Measurements from ENCODE around the gene TACC3.

The TACC3 gene

GRCh38 chr4:1784395-1784788 is 63.1 kb downstream of the TACC3 start:
- Histone ChIP-seq H3K4me3 (ENCODE audit: low read depth in 1 of 2, low read length in 1 of 2) (no peak overlapping the region), H3K4me1 (ENCODE audit: control insufficient read depth in 1 of 2, insufficient read depth in 1 of 2, low read depth in 1 of 2, low read length in 1 of 2) (no peaks in the 10 kb centered on the region), H3K27ac (no peak overlapping the region), H3K36me3 (no peaks in the 10 kb centered on the region), H3K9me3 (no peaks in the 10 kb centered on the region), H3K27me3 (peaks cover 5% of the 10 kb centered on the region)
- no peak for TF ChIP-seq CTCF (IDR thresholded peaks at IDR 0.05)

GRCh38 chr4:1784789-1785591 is 63.7 kb downstream of the TACC3 start:
- Histone ChIP-seq H3K27me3 (peaks cover 11% of the 10 kb centered on the region), H3K9me3 (no peaks in the 10 kb centered on the region), H3K4me3 (ENCODE audit: low read depth in 1 of 2, low read length in 1 of 2) (no peak overlapping the region), H3K4me1 (ENCODE audit: control insufficient read depth in 1 of 2, insufficient read depth in 1 of 2, low read depth in 1 of 2, low read length in 1 of 2) (peaks cover 2% of the 10 kb centered on the region in 2 experiments), H3K27ac (no peak overlapping the region), H3K36me3 (no peaks in the 10 kb centered on the region)
- TF ChIP-seq CTCF (IDR thresholded peaks at IDR 0.05), result no peak

GRCh38 chr4:1785592-1785991 is 64.3 kb downstream of the TACC3 start:
- peaks cover 17% of the 10 kb centered on the region for H3K27me3 ChIP-seq
- H3K36me3 ChIP-seq, result no peaks in the 10 kb centered on the region
- no peaks in the 10 kb centered on the region for H3K9me3 ChIP-seq
- peaks cover 6 to 7% of the 10 kb centered on the region in 2 experiments for H3K4me1 ChIP-seq (ENCODE audit: control insufficient read depth in 1 of 2, insufficient read depth in 1 of 2, low read depth in 1 of 2, low read length in 1 of 2)
- H3K4me3 ChIP-seq (ENCODE audit: low read depth in 1 of 2, low read length in 1 of 2), result no peak overlapping the region
- no peak overlapping the region for H3K27ac ChIP-seq
- TF ChIP-seq CTCF (IDR thresholded peaks at IDR 0.05), result no peak

GRCh38 chr4:1786544-1787362 is 65.4 kb downstream of the TACC3 start:
- no peak overlapping the region for H3K4me3 ChIP-seq (ENCODE audit: low read depth in 1 of 2, low read length in 1 of 2)
- peaks cover 29% of the 10 kb centered on the region for H3K27me3 ChIP-seq
- H3K36me3 ChIP-seq, result no peaks in the 10 kb centered on the region
- no peaks in the 10 kb centered on the region for H3K9me3 ChIP-seq
- no peak for TF ChIP-seq CTCF (IDR thresholded peaks at IDR 0.05)
- peaks cover 6 to 7% of the 10 kb centered on the region in 2 experiments for H3K4me1 ChIP-seq (ENCODE audit: control insufficient read depth in 1 of 2, insufficient read depth in 1 of 2, low read depth in 1 of 2, low read length in 1 of 2)
- no peak overlapping the region for H3K27ac ChIP-seq

GRCh38 chr4:1787411-1788077 is 66.2 kb downstream of the TACC3 start:
- Histone ChIP-seq H3K27ac (no peak overlapping the region), H3K4me1 (ENCODE audit: control insufficient read depth in 1 of 2, insufficient read depth in 1 of 2, low read depth in 1 of 2, low read length in 1 of 2) (peaks cover 6 to 7% of the 10 kb centered on the region in 2 experiments), H3K36me3 (no peaks in the 10 kb centered on the region), H3K9me3 (no peaks in the 10 kb centered on the region), H3K27me3 (peaks cover 37% of the 10 kb centered on the region), H3K4me3 (ENCODE audit: low read depth in 1 of 2, low read length in 1 of 2) (no peak overlapping the region)
- no peak for TF ChIP-seq CTCF (IDR thresholded peaks at IDR 0.05)

All from neutrophil (primary cell).